HepG2 (cell line): Measurements from ENCODE around the gene SRCIN1. TPM values are rescaled to one million over a fixed set of nuclear protein-coding genes. Genes with fewer than 3 reads are reported as not detected.
A peak's percentile ranks its signal among the peaks of the same experiment; 100 is the strongest.

Source experiments
- BRCA1 ChIP-seq: sonication (generic); formaldehyde crosslinking; IDR thresholded peaks from 2 replicates; pipeline ENCODE4 v1.4.0; 2020; ENCODE audit warnings: missing genetic modification reagents
- CERS6 ChIP-seq: sonication (generic); formaldehyde crosslinking; IDR thresholded peaks from 2 replicates; pipeline ENCODE4 v1.5.0; 2020; ENCODE audit warnings: missing genetic modification reagents
- DNMT1 ChIP-seq: sonication (generic); formaldehyde crosslinking; IDR thresholded peaks from 2 replicates; pipeline ENCODE4 v1.5.1; 2020; ENCODE audit warnings: mild to moderate bottlenecking, missing genetic modification reagents
- DRAP1 ChIP-seq: IDR thresholded peaks from 2 replicates; pipeline ENCODE4 v1.6.1; 2016; ENCODE audit warnings: missing genetic modification reagents, missing compliant biosample characterization
- GATAD1 ChIP-seq: IDR thresholded peaks from 2 replicates; pipeline ENCODE4 v1.6.1; 2016; ENCODE audit warnings: missing genetic modification reagents, missing compliant biosample characterization
- HNF1A ChIP-seq, 2 experiments: sonication (generic) in 1 of 2; formaldehyde crosslinking in 1 of 2; IDR thresholded peaks; 2 replicates each; pipeline versions ENCODE4 v1.4.0 to v1.6.1; 2016 to 2020; ENCODE audit warnings: borderline replicate concordance in 1 of 2, low read depth in 1 of 2, mild to moderate bottlenecking in 1 of 2, missing genetic modification reagents in 1 of 2
- NFKB2 ChIP-seq: sonication (generic); formaldehyde crosslinking; IDR thresholded peaks from 2 replicates; pipeline ENCODE4 v1.4.0; 2020; ENCODE audit warnings: missing genetic modification reagents, borderline replicate concordance
- TEAD2 ChIP-seq: sonication (generic); formaldehyde crosslinking; IDR thresholded peaks from 2 replicates; pipeline ENCODE4 v1.9.0; 2021; ENCODE audit warnings: missing genetic modification reagents
- TRIM24 ChIP-seq: sonication (generic); formaldehyde crosslinking; IDR thresholded peaks from 2 replicates; pipeline ENCODE4 v1.8.0; 2022; ENCODE audit warnings: mild to moderate bottlenecking, missing genetic modification reagents
- UBTF ChIP-seq: sonication (generic); formaldehyde crosslinking; IDR thresholded peaks from 2 replicates; pipeline ENCODE4 v1.4.0; 2020; ENCODE audit warnings: mild to moderate bottlenecking, missing genetic modification reagents
- ZNF160 ChIP-seq: sonication (generic); formaldehyde crosslinking; IDR thresholded peaks from 2 replicates; pipeline ENCODE4 v1.8.0; 2022; ENCODE audit warnings: mild to moderate bottlenecking, inconsistent platforms, missing genetic modification reagents
- ZNF484 ChIP-seq: sonication (generic); formaldehyde crosslinking; IDR thresholded peaks from 2 replicates; pipeline ENCODE4 v1.5.1; 2020; ENCODE audit warnings: mild to moderate bottlenecking, low read depth, missing genetic modification reagents, borderline replicate concordance
- ZNF558 ChIP-seq: sonication (generic); formaldehyde crosslinking; IDR thresholded peaks from 2 replicates; pipeline ENCODE4 v1.9.0; 2022; ENCODE audit warnings: mild to moderate bottlenecking, missing genetic modification reagents, borderline replicate concordance
- ZNF572 ChIP-seq: sonication (generic); formaldehyde crosslinking; IDR thresholded peaks from 2 replicates; pipeline ENCODE4 v1.5.1; 2020; ENCODE audit warnings: mild to moderate bottlenecking, missing genetic modification reagents
- polyA plus RNA-seq, 8 experiments: library from polyadenylated mRNA; depleted of rRNA in 3 of 8; stranded (reverse) in 7 of 8; unstranded in 1 of 8; fragments of >200 nt; fragmentation: Illumina TruSeq in 4 of 8; extraction: Trizol in 4 of 8; gene quantifications; 2 replicates each; pipeline versions ENCODE4 v1.2.1 to v1.2.3, GENCODE V29; 2011 to 2016; ENCODE audit warnings: low read depth in 4 of 8, missing spikeins in 1 of 8, mixed read lengths in 1 of 8; ENCODE audit not compliant: insufficient read depth in 1 of 8
- total RNA-seq, 5 experiments: library from RNA; depleted of rRNA; stranded (reverse); fragments of >200 nt; fragmentation: Illumina TruSeq; extraction: Trizol; gene quantifications; 2 replicates each; pipeline ENCODE4 v1.2.3, GENCODE V29; 2016; ENCODE audit warnings: low read depth in 1 of 5
- TF ChIP-seq, protein P1 (sequence below): sonication (generic); formaldehyde crosslinking; IDR thresholded peaks from 2 replicates; pipeline ENCODE4 v1.5.0; 2020; ENCODE audit warnings: missing genetic modification reagents
- TF ChIP-seq, protein P2 (sequence below): sonication (generic); formaldehyde crosslinking; IDR thresholded peaks from 2 replicates; pipeline ENCODE4 v1.5.0; 2020; ENCODE audit warnings: mild to moderate bottlenecking, missing genetic modification reagents

SRCIN1 gene
- total and polyA plus RNA-seq, 2 of the 13 experiments (the other 11 are each of a cell fraction or from before 2014, with no cell fraction given) = 1.2 to 9.6 TPM

DNA sequence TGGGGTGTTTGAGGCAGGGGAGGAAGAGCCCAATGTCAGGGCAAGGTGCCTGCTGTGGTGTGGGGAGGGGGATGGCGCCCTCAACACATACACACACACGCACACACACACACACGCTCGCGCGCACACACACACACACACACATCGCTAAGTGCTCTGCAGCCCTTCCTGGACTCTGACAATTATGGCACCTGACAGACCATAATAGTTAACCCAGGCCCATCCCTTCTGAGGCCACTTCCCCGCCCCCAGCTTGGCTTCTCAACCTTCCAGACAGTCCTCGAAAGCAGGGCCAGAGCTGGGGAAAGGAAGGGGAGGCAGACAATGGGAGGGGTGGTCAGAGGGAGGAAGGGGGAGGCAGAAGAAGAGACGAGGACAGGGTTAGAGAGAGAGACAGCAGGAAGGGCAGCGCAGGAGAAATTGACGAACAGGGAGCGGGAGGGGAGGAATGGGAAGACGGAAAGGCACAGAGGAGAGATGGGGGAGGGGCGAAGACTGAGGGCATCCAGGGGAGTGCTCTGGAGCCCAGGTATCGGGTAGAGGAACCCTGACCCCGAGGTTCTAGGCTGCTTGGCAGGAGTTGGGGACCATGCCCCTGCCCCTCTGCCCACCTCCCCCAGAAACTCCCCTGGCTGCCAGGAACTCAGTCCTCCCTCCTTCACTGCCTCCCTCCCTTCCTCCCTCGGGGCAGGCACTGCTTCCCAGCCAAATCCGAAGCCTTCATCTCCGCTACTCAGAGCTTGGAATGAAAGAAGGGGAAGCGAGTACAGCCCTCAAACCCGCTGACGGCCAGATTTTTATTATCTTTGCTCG lies 4.0 kb downstream of the SRCIN1 start (continued):
- TF ChIP-seq HNF1A (IDR thresholded peaks at IDR 0.05; ENCODE audit: low read depth) (no peak), HNF1A (CRISPR knock-in tag; IDR thresholded peaks at IDR 0.05; ENCODE audit: borderline replicate concordance) (no peak; the same call in 1 of the 2 replicates), UBTF (CRISPR knock-in tag) (peak; percentile 46; the same call in 1 of the 2 replicates), ZNF160 (peak; percentile 27; the same call in 1 of the 2 replicates), ZNF572 (CRISPR knock-in tag) (0 out of 2 replicates have a peak, but pooled peaks have one; percentile 35), DRAP1 (no peak), ZNF558 (no peak), TRIM24 (no peak), TEAD2 (CRISPR knock-in tag) (no peak), ZNF484 (CRISPR knock-in tag) (no peak), CERS6 (no peak), DNMT1 (CRISPR knock-in tag) (peak; percentile 86; the same call in 1 of the 2 replicates), NFKB2 (CRISPR knock-in tag) (no peak), BRCA1 (CRISPR knock-in tag) (no peak), GATAD1 (no peak)
- TF ChIP-seq, protein P1, sequence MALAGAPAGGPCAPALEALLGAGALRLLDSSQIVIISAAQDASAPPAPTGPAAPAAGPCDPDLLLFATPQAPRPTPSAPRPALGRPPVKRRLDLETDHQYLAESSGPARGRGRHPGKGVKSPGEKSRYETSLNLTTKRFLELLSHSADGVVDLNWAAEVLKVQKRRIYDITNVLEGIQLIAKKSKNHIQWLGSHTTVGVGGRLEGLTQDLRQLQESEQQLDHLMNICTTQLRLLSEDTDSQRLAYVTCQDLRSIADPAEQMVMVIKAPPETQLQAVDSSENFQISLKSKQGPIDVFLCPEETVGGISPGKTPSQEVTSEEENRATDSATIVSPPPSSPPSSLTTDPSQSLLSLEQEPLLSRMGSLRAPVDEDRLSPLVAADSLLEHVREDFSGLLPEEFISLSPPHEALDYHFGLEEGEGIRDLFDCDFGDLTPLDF (CRISPR knock-in tag) = no peak
- TF ChIP-seq, protein P2, sequence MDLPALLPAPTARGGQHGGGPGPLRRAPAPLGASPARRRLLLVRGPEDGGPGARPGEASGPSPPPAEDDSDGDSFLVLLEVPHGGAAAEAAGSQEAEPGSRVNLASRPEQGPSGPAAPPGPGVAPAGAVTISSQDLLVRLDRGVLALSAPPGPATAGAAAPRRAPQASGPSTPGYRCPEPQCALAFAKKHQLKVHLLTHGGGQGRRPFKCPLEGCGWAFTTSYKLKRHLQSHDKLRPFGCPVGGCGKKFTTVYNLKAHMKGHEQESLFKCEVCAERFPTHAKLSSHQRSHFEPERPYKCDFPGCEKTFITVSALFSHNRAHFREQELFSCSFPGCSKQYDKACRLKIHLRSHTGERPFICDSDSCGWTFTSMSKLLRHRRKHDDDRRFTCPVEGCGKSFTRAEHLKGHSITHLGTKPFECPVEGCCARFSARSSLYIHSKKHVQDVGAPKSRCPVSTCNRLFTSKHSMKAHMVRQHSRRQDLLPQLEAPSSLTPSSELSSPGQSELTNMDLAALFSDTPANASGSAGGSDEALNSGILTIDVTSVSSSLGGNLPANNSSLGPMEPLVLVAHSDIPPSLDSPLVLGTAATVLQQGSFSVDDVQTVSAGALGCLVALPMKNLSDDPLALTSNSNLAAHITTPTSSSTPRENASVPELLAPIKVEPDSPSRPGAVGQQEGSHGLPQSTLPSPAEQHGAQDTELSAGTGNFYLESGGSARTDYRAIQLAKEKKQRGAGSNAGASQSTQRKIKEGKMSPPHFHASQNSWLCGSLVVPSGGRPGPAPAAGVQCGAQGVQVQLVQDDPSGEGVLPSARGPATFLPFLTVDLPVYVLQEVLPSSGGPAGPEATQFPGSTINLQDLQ (CRISPR knock-in tag) = no peak
